ENCODE results near the gene RAP2C.
"Not testable (repeated sequence)": the region's sequence is repeated elsewhere in the genome, so short reads cannot be mapped to it uniquely, and the experiment has no call there.

The RAP2C gene

DNA sequence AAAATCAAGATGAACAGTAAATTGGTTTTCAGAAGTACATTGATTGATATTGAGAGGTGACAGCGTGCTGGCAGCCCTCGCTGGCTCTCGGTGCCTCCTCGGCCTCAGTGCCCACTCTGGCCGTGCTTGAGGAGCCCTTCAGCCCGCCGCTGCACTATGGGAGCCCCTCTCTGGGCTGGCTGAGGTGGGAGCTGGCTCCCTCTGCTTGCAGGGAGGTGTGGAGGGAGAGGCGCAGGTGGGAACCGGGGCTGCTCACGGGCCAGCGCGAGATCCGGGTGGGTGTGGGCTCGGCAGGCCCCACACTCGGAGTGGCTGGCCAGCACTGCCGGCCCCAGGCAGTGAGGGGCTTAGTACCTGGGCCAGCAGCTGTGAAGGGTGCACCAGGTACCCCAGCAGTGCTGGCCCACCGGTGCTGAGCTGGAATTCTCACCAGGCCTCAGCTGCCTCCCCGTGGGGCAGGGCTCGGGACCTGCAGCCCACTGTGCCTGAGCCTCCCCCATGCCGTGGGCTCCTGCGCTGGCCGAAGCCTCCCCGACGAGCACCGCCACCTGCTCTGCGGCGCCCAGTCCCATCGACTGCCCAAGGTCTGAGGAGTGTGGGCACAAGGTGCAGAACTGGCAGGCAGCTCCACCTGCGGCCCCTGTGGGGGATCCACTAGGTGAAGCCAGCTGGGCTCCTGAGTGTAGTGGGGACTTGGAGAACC, 25.2 kb downstream of the RAP2C start:
- no peak for DNase-seq

- DNase-seq: no peak
These were observed 27.3 kb downstream of the RAP2C start for GRCh38 chrX:132191938-132192337.

- no peak for DNase-seq
These were observed 31.1 kb downstream of the RAP2C start for GRCh38 chrX:132188175-132188574.

GRCh38 chrX:132187451-132187850, 31.8 kb downstream of the RAP2C start:
- no peak for DNase-seq

DNA sequence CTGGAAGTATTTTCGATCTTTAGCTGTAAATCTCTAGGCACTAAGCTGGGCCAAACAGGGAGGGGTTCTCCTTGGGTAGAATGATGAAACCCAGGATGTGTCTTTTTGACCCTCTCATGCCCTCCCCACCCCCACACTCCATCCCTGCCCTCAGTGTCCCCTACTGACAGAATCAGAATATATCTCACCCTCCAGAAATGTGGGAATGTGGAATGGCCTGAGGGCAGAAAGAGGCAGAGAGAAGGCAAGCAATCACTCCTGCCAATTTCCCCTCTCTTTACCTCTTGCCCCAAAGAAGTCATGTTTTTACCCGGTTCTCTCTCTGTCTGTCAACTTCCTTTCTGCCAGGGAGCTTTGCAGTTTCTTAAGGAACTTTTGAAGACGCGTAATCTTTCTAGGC, 34.4 kb downstream of the RAP2C start:
- no peak for DNase-seq

- no peak for DNase-seq
These were observed 37.9 kb downstream of the RAP2C start for GRCh38 chrX:132181364-132181763.

- DNase-seq: no peak
These were observed 38.3 kb downstream of the RAP2C start for GRCh38 chrX:132180929-132181328.

DNA sequence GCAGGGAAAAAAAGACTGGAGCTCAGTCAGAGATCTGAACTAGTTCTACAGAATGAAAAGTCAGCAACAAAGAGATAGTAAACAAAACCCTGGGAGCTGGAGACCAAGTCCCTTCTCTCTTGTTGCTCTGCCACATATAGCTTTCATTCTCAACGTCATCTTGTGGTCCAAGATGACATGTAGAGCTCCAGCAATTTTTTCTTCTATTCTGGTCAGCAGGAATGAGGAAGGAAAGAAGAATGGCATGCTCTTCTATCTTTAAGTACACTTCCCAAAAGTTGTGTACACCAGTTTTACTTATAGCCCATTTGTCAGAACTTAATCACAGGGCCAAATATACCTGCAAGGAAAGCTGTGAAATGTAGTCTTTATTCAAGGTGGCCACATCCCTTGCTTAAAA, 45.6 kb downstream of the RAP2C start:
- no peak for DNase-seq

DNA sequence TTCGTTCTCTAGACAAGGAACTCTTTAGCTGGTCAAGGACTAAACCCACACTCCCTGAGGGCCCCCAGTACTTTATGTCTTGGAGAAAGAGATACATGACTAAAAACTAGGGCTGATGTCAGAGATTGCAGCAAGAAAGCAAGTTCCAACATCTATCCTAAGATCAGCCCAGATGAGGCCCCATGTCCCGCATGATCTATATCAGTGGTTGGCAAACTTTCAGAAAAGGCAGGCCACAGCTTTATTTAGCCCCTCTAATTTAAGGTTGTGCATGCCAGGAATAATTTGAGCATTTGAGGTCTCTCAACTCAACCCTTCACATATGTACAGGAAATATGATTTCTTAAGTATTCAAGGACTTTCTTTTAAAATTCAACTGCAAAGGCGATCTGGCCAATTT, 47.4 kb downstream of the RAP2C start:
- no peak for DNase-seq

DNA sequence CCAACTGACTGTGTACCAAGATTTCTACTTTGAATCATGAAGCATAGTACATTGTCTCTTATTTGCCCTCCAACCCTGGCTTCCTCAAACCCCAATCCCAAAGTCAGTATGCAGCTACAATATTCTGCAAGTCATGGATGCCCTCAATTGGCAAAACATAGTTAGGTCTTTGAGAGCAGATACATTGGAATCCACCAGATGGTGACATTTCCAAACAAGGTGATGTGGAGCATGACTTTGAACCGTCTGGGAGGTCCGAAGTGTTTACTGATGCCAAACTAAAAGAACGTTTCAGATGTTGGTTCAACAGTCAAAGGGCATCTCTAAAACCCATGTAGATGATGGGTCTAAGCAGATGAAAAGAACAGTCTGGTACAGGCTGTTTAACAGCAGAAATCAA, 47.8 kb downstream of the RAP2C start:
- DNase-seq: no peak

DNA sequence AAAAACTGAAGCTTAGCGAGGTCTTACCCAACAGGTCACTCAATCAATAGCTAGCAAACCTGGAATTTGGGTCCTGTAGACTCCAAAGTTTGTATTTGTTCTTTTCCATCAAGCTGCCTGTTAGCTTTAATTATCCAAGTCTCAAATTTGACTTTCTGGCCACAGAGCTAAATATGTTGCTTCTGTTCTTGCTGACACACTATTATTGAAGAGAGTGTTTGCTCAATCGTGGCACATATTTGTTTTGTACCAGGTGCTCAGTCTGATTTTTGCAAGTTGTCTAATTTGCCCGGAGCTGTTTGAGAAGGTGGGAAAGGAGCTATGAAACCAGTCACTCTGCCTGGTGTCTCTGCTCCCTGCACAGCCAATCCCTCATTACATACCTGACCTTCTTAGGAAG, 49.7 kb downstream of the RAP2C start:
- DNase-seq: no peak

DNA sequence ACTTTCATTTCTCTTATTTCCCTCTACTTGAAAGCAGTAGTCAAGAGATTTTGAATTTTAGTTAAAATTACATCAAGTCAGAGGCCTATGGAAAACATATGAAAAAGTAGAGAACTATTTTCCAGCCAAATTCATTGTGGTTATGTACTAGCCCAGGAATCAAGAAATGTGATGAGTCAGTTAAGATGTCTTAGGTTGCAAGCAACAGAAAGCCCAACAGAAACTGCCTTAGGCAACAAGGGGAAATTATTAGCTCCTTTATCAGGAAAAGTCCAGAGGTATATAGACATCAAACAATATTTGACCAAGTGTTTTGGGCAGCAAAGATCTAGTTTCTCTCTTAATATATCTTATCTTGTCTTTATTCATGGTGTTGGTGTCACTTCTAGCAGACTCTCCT, 53.6 kb downstream of the RAP2C start:
- DNase-seq: no peak

GRCh38 chrX:132165005-132165404, 54.2 kb downstream of the RAP2C start:
- DNase-seq: no peak

DNA sequence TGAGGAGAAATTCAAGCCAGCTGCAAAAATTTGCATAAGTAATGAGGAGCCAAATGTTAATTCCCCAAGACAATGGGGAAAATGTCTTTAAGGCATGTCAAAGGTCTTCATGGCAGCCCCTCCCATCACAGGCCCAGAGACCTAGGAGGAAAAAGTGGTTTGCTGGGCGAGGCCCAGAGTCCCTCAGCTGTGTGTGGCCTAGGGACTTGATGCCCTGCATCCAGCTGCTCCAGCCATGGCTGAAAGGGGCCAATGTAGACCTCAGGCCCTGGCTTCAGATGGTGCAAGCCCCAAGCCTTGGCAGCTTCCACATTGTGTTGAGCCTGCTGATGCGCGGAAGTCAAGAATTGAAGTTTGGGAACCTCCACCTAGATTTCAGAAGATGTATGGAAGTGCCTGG, 56.2 kb downstream of the RAP2C start:
- DNase-seq: not testable (repeated sequence)

DNA sequence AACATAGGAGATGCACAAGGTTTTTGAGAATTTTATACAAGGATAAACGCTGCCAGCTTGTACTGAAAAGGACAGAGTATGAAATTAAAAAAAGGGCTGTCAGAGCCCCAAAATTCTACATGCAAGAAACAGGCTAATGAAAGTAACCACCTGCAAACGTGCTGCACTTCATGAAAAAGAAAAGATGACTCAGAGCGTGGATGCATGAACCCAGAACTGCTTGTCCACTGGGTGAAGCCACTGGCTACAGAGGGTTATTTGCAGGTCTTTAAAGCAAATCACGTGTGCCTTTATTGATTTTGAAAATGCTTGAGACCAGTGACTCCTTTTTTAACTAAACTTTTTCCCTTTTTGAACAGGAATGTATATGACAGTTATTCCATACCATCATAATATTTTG, 66.1 kb downstream of the RAP2C start:
- DNase-seq: no peak

Data from activated T-cell treated with anti-CD3 and anti-CD28 coated beads, Interleukin-2, amount 50 U/mL, for 1 hour (primary cell).